ENCODE measurements around the gene CHST3. TPM values are rescaled to one million over a fixed set of nuclear protein-coding genes. Genes with fewer than 3 reads are reported as not detected.
"Not testable (repeated sequence)": the region's sequence is repeated elsewhere in the genome, so short reads cannot be mapped to it uniquely, and the experiment has no call there.

CHST3 gene
- total RNA-seq, 1 donor from 2014 or later: 12.9 TPM

DNA sequence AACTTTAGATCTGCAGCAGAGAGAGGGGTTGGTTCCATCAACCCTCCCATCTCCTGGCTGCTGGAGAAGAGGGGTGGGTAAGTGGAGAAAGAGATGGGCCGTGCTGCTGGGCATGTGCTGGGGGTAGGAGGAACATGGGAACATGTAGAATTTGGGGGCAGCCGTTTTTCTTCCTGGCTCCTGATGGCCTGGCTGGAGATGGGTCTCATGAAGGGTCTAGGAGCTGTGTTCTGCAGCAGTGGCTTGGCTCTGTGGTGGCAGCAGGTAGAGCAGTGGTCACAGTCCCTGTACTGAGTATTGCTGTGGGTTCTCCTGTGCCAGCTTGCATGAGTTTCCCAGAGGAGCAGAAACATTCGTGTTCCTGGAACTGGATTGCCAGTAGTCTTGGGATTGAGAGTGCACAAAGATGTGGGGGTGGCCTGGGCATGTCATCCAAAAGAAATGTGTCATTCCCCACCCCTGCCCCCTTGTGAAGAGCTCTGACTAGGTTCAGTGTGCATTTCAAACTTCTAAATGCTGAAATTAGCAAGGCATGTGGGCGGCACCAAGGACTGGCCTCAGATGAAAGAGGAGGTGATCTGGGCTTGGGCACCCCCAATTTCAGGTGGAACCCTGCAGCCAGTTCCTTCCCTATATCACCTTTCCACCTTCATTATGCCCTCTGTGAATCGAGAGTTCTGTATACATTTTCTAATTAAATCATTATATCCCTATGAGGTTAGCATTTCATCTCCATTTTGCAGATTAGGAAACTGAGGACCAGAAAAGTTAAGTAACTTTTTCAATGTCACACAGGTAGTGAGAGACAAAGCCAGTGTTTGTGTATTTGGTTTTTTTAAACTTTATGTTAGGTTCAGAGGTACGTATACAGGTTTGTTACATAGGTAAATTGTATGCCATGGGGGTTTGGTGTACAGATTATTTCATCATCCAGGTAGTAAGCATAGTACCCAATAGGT, 2.1 kb downstream of the CHST3 start:
- Mint-ChIP-seq H3K27me3 (no peaks in the 10 kb centered on the region), H3K4me1 (ENCODE audit: low read depth) (peaks cover 50% of the 10 kb centered on the region), H3K4me3 (ENCODE audit: low read depth) (peak overlapping the region; percentile 90), H3K36me3 (ENCODE audit: insufficient read depth) (peaks cover 4% of the 10 kb centered on the region), H3K9me3 (ENCODE audit: low read depth) (peaks cover 6% of the 10 kb centered on the region), H3K27ac (peak overlapping the region; percentile 39)
- DNase-seq (ENCODE audit: low spot score, unreplicated experiment): no peak
- TF ChIP-seq, protein P1, sequence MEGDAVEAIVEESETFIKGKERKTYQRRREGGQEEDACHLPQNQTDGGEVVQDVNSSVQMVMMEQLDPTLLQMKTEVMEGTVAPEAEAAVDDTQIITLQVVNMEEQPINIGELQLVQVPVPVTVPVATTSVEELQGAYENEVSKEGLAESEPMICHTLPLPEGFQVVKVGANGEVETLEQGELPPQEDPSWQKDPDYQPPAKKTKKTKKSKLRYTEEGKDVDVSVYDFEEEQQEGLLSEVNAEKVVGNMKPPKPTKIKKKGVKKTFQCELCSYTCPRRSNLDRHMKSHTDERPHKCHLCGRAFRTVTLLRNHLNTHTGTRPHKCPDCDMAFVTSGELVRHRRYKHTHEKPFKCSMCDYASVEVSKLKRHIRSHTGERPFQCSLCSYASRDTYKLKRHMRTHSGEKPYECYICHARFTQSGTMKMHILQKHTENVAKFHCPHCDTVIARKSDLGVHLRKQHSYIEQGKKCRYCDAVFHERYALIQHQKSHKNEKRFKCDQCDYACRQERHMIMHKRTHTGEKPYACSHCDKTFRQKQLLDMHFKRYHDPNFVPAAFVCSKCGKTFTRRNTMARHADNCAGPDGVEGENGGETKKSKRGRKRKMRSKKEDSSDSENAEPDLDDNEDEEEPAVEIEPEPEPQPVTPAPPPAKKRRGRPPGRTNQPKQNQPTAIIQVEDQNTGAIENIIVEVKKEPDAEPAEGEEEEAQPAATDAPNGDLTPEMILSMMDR (IDR thresholded peaks at IDR 0.05; ENCODE audit: unreplicated experiment): no peak

DNA sequence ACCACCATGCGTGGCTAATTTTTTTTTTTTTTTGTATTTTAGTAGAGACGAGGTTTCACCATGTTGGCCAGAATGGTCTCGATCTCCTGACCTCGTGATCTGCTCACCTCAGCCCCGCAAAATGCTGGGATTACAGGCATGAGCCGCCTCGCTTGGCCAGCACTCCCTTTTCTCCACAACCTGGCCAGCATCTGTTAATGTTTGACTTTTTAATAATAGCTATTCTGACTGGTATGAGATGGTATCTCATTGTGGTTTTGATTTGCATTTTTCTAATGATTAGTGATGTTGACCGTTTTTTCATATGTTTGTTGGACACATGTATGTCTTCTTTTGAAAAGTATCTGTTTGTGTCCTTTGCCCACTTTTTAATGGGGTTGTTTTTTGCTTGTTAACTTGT, 3.8 kb downstream of the CHST3 start:
- H3K9me3 Mint-ChIP-seq (ENCODE audit: low read depth); H3K27me3 Mint-ChIP-seq; H3K36me3 Mint-ChIP-seq (ENCODE audit: insufficient read depth); DNase-seq (ENCODE audit: low spot score, unreplicated experiment): not testable (repeated sequence)
- Mint-ChIP-seq H3K27ac (peak overlapping the region; percentile 91), H3K4me3 (ENCODE audit: low read depth) (peak overlapping the region; percentile 22), H3K4me1 (ENCODE audit: low read depth) (peaks cover 52% of the 10 kb centered on the region)

DNA sequence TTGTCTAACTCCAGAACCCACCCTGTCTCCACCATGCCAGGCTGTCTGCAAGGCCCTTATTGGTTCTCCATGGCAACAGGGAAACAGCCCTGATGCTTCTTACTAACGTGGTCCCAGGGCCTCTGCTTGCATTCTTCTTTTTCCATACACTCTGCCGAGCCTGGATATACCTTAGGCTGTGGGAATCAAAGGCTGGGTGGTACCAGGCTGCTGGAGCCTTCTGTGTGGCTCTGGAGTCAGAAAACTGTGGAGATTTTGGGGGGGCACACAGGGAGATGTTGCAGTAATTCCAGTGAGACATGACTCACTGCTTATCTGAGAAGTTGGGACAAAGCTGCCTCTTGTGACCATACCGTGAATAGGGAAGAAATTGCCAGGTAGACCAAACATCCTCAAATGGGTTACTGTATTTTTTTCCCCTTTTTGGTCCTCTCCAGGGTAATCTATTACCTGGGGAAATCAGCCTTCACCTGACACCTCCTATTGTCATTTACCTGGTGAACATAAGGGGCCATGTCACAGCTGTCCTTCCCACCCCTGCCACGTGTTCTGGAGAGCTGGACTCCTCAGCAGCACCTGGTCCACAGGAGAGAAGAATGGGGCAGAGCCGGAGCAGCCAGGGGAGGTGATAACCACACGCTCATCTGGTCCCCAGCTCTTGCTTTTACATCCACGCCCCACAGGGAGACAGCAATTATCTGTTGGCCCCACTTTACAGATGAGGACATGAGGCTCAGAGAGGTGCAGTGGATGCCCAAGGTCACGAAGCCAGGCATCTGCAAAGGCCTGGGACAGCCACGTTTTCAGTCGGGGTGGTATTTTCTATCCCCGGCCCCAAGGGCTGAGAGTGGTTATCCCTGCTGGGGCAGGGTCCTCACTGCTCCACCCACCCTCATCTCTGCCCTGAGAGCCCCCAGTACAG, 4.6 kb downstream of the CHST3 start:
- peak overlapping the region; percentile 91 for H3K27ac Mint-ChIP-seq
- peak overlapping the region; percentile 22 for H3K4me3 Mint-ChIP-seq (ENCODE audit: low read depth)
- H3K36me3 Mint-ChIP-seq (ENCODE audit: insufficient read depth): no peaks in the 10 kb centered on the region
- peaks cover 49% of the 10 kb centered on the region for H3K4me1 Mint-ChIP-seq (ENCODE audit: low read depth)
- no peak for DNase-seq (ENCODE audit: low spot score, unreplicated experiment)
- no peaks in the 10 kb centered on the region for H3K27me3 Mint-ChIP-seq
- H3K9me3 Mint-ChIP-seq (ENCODE audit: low read depth): no peaks in the 10 kb centered on the region
- TF ChIP-seq, protein P1 (IDR thresholded peaks at IDR 0.05; ENCODE audit: unreplicated experiment): no peak

DNA sequence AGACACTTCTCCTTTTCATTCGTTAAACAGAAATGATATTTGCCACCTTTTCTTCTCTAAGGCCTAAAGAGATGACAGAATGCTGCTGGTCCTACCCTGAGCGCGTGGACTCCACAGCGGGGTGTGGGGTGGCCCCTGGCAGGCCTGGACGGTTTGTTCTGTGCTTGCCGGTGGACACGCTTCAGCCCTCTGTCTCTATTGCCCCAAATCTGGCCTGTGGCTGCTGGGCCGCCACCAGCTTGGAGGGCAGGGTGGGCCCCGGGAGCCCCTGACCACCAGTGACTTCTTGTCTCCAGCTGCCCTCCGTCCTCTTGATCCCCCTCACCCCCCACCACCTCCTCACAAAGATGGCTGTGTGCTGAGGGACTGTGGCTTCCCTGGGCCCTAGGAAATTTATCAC, 5.7 kb downstream of the CHST3 start:
- peaks cover 50% of the 10 kb centered on the region for H3K4me1 Mint-ChIP-seq (ENCODE audit: low read depth)
- no peaks in the 10 kb centered on the region for H3K36me3 Mint-ChIP-seq (ENCODE audit: insufficient read depth)
- no peaks in the 10 kb centered on the region for H3K27me3 Mint-ChIP-seq
- H3K27ac Mint-ChIP-seq: peak overlapping the region; percentile 29
- DNase-seq (ENCODE audit: low spot score, unreplicated experiment): no peak
- H3K9me3 Mint-ChIP-seq (ENCODE audit: low read depth): no peaks in the 10 kb centered on the region
- H3K4me3 Mint-ChIP-seq (ENCODE audit: low read depth): no peak overlapping the region
- TF ChIP-seq, protein P1 (IDR thresholded peaks at IDR 0.05; ENCODE audit: unreplicated experiment): no peak

DNA sequence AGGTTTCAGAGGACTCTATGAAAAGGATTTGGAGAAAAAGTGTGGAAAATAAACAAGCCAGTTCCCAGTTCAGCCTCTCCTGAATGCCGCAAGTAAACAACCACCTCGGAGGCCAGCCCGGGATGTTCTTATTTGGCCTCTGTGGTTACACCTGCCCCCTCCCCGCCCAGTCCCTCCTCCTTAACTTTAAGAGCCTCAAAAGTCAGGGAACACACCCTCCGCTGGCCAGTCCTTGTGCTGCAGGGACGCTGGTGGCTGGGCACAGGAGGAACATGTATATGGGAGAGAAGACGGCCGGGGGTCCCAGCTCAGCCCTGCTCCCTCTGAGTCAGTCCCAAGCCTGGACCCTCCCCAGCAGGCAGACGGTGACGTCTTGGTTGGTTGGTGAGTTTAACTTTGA, 6.1 kb downstream of the CHST3 start:
- H3K36me3 Mint-ChIP-seq (ENCODE audit: insufficient read depth): no peaks in the 10 kb centered on the region
- DNase-seq (ENCODE audit: low spot score, unreplicated experiment): peak; percentile 27
- peak overlapping the region; percentile 37 for H3K27ac Mint-ChIP-seq
- peaks cover 47% of the 10 kb centered on the region for H3K4me1 Mint-ChIP-seq (ENCODE audit: low read depth)
- no peaks in the 10 kb centered on the region for H3K9me3 Mint-ChIP-seq (ENCODE audit: low read depth)
- no peak overlapping the region for H3K4me3 Mint-ChIP-seq (ENCODE audit: low read depth)
- TF ChIP-seq, protein P1 (IDR thresholded peaks at IDR 0.05; ENCODE audit: unreplicated experiment): peak; percentile 32
- H3K27me3 Mint-ChIP-seq: no peaks in the 10 kb centered on the region

All from progenitor cell of endocrine pancreas (in vitro differentiated cells).